K562 (cell line): ENCODE results near the gene MED15. TPM values are rescaled to one million over a fixed set of nuclear protein-coding genes. Genes with fewer than 3 reads are reported as not detected.

Source experiments
- CBX5 ChIP-seq: IDR thresholded peaks from 2 replicates; pipeline ENCODE4 v1.6.1; 2014; ENCODE audit warnings: low read depth, borderline replicate concordance
- POLR2H ChIP-seq: IDR thresholded peaks from 2 replicates; pipeline ENCODE4 v1.6.1; 2016; ENCODE audit warnings: missing genetic modification characterization, low read depth, mild to moderate bottlenecking, control low read depth, missing compliant biosample characterization, moderate library complexity
- PTRF ChIP-seq: fragments of 450-650 bp; IDR thresholded peaks from 2 replicates; pipeline ENCODE4 v1.6.1; 2016; ENCODE audit warnings: mild to moderate bottlenecking, missing genetic modification characterization, missing compliant biosample characterization
- PURB ChIP-seq: sonication (generic); formaldehyde crosslinking; IDR thresholded peaks from 2 replicates; pipeline ENCODE4 v1.9.0; 2021; ENCODE audit warnings: low read depth, mild to moderate bottlenecking, missing genetic modification reagents
- TCFL5 ChIP-seq: fragments of 250-450 bp; sonication (Bioruptor Pico); conservative IDR thresholded peaks from 2 replicates; pipeline ENCODE4 v1.6.1; 2021; ENCODE audit warnings: mild to moderate bottlenecking, moderate library complexity, matching md5 sums
- ZNF143 ChIP-seq: sonication (generic); formaldehyde crosslinking; IDR thresholded peaks from 2 replicates; pipeline ENCODE4 v1.9.0; 2022; ENCODE audit warnings: mild to moderate bottlenecking, missing genetic modification reagents
- ZZZ3 ChIP-seq: fragments of 450-650 bp; IDR thresholded peaks from 2 replicates; pipeline ENCODE4 v1.6.1; 2016; ENCODE audit warnings: antibody characterized with exemption, mild to moderate bottlenecking, moderate library complexity
- polyA plus RNA-seq, 8 experiments: library from polyadenylated mRNA; depleted of rRNA in 4 of 8; stranded (reverse) in 5 of 8; unstranded in 3 of 8; fragments of >200 nt; fragmentation: Nextera tagmentation in 2 of 8; fragmentation: Illumina TruSeq in 1 of 8; extraction: Ambion mirVana in 2 of 8; extraction: Trizol in 1 of 8; gene quantifications; 2 replicates each; pipeline versions ENCODE4 v1.2.1 to v1.2.3, GENCODE V29; 2011 to 2014; ENCODE audit warnings: inconsistent platforms in 1 of 8, missing spikeins in 1 of 8
- total RNA-seq, 7 experiments: library from RNA; depleted of rRNA in 6 of 7; stranded (reverse); fragments of >200 nt in 6 of 7; fragmentation: Illumina TruSeq in 2 of 7; extraction: Trizol in 2 of 7; gene quantifications; 2 replicates each; pipeline versions ENCODE4 v1.2.1 to v1.2.3, GENCODE V29; 2011 to 2021; ENCODE audit warnings: low replicate concordance in 1 of 7
- TF ChIP-seq, protein P1 (sequence below): fragments of 450-650 bp; IDR thresholded peaks from 2 replicates; pipeline ENCODE4 v1.7.0; 2016; ENCODE audit warnings: borderline replicate concordance
- TF ChIP-seq, protein P2 (sequence below): sonication (generic); formaldehyde crosslinking; IDR thresholded peaks from 2 replicates; pipeline ENCODE4 v1.8.0; 2022; ENCODE audit warnings: mild to moderate bottlenecking, missing genetic modification reagents, borderline replicate concordance
- TF ChIP-seq, protein P3 (sequence below): fragments of 250-450 bp; sonication (Bioruptor Pico); IDR thresholded peaks from 2 replicates; pipeline ENCODE4 v1.4.0; 2020; ENCODE audit warnings: borderline replicate concordance
- TF ChIP-seq, protein P4 (sequence below): fragments of 250-450 bp; sonication (Bioruptor Pico); IDR thresholded peaks from 2 replicates; pipeline ENCODE4 v1.8.0; 2021; ENCODE audit warnings: mild to moderate bottlenecking, moderate library complexity
- TF ChIP-seq, protein P5 (sequence below): fragments of 250-450 bp; sonication (Bioruptor Pico); IDR thresholded peaks from 2 replicates; pipeline ENCODE4 v1.5.0; 2020; ENCODE audit warnings: mild to moderate bottlenecking, borderline replicate concordance
- TF ChIP-seq, protein P6 (sequence below): fragments of 200-400 bp; formaldehyde crosslinking; IDR thresholded peaks from 2 replicates; pipeline ENCODE4 v1.6.1; 2017; ENCODE audit warnings: mild to moderate bottlenecking, low read depth, low read length, moderate library complexity

MED15 gene
- total and polyA plus RNA-seq, 9 of the 15 experiments (the other 6 are each of a cell fraction or from before 2014, with no cell fraction given): 4.0 to 271 (median 60.1) TPM

DNA sequence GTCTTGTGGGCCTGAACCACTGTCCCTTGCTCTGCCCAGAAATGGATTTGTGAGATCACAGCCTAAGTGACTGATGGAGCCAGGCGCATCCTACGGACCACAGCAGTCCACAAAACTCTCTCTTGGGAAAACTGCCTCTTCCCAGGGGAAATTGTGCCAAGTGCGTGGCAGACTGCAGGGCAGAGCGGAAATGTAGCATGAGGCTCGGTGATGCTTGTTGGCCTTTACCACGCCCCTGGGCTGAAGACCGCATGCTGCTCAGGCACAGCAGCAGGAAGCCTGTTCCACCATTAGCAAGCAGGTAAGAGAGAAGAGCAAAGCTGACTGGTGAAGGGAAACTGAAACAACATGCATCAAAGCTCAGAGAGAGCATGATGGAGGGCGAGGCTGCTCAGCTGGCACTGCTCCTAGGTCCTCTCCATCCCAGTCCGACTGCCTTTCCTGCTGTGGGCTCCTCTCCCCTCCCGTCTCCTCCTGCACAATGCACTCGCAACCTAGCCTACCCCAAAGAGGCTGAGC, 43.3 kb upstream of the MED15 start (continued):
- TF ChIP-seq, protein P1, sequence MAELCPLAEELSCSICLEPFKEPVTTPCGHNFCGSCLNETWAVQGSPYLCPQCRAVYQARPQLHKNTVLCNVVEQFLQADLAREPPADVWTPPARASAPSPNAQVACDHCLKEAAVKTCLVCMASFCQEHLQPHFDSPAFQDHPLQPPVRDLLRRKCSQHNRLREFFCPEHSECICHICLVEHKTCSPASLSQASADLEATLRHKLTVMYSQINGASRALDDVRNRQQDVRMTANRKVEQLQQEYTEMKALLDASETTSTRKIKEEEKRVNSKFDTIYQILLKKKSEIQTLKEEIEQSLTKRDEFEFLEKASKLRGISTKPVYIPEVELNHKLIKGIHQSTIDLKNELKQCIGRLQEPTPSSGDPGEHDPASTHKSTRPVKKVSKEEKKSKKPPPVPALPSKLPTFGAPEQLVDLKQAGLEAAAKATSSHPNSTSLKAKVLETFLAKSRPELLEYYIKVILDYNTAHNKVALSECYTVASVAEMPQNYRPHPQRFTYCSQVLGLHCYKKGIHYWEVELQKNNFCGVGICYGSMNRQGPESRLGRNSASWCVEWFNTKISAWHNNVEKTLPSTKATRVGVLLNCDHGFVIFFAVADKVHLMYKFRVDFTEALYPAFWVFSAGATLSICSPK: no peak
- TF ChIP-seq, protein P2, sequence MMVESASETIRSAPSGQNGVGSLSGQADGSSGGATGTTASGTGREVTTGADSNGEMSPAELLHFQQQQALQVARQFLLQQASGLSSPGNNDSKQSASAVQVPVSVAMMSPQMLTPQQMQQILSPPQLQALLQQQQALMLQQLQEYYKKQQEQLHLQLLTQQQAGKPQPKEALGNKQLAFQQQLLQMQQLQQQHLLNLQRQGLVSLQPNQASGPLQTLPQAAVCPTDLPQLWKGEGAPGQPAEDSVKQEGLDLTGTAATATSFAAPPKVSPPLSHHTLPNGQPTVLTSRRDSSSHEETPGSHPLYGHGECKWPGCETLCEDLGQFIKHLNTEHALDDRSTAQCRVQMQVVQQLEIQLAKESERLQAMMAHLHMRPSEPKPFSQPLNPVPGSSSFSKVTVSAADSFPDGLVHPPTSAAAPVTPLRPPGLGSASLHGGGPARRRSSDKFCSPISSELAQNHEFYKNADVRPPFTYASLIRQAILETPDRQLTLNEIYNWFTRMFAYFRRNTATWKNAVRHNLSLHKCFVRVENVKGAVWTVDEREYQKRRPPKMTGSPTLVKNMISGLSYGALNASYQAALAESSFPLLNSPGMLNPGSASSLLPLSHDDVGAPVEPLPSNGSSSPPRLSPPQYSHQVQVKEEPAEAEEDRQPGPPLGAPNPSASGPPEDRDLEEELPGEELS: no peak
- TF ChIP-seq, protein P3, sequence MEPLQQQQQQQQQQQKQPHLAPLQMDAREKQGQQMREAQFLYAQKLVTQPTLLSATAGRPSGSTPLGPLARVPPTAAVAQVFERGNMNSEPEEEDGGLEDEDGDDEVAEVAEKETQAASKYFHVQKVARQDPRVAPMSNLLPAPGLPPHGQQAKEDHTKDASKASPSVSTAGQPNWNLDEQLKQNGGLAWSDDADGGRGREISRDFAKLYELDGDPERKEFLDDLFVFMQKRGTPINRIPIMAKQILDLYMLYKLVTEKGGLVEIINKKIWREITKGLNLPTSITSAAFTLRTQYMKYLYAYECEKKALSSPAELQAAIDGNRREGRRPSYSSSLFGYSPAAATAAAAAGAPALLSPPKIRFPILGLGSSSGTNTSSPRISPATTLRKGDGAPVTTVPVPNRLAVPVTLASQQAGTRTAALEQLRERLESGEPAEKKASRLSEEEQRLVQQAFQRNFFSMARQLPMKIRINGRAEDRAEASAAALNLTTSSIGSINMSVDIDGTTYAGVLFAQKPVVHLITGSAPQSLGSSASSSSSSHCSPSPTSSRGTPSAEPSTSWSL (CRISPR knock-in tag): 0 out of 2 replicates have a peak, but pooled peaks have one; percentile 21
- TF ChIP-seq ZNF143 (CRISPR knock-in tag): no peak
- no peak for TF ChIP-seq PTRF (tag)
- TF ChIP-seq, protein P4, sequence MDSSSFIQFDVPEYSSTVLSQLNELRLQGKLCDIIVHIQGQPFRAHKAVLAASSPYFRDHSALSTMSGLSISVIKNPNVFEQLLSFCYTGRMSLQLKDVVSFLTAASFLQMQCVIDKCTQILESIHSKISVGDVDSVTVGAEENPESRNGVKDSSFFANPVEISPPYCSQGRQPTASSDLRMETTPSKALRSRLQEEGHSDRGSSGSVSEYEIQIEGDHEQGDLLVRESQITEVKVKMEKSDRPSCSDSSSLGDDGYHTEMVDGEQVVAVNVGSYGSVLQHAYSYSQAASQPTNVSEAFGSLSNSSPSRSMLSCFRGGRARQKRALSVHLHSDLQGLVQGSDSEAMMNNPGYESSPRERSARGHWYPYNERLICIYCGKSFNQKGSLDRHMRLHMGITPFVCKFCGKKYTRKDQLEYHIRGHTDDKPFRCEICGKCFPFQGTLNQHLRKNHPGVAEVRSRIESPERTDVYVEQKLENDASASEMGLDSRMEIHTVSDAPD (CRISPR knock-in tag): no peak
- no peak for TF ChIP-seq TCFL5 (CRISPR knock-in tag)
- no peak for TF ChIP-seq POLR2H
- TF ChIP-seq, protein P5, sequence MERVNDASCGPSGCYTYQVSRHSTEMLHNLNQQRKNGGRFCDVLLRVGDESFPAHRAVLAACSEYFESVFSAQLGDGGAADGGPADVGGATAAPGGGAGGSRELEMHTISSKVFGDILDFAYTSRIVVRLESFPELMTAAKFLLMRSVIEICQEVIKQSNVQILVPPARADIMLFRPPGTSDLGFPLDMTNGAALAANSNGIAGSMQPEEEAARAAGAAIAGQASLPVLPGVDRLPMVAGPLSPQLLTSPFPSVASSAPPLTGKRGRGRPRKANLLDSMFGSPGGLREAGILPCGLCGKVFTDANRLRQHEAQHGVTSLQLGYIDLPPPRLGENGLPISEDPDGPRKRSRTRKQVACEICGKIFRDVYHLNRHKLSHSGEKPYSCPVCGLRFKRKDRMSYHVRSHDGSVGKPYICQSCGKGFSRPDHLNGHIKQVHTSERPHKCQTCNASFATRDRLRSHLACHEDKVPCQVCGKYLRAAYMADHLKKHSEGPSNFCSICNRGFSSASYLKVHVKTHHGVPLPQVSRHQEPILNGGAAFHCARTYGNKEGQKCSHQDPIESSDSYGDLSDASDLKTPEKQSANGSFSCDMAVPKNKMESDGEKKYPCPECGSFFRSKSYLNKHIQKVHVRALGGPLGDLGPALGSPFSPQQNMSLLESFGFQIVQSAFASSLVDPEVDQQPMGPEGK (CRISPR knock-in tag): no peak
- no peak for TF ChIP-seq PURB
- TF ChIP-seq, protein P6, sequence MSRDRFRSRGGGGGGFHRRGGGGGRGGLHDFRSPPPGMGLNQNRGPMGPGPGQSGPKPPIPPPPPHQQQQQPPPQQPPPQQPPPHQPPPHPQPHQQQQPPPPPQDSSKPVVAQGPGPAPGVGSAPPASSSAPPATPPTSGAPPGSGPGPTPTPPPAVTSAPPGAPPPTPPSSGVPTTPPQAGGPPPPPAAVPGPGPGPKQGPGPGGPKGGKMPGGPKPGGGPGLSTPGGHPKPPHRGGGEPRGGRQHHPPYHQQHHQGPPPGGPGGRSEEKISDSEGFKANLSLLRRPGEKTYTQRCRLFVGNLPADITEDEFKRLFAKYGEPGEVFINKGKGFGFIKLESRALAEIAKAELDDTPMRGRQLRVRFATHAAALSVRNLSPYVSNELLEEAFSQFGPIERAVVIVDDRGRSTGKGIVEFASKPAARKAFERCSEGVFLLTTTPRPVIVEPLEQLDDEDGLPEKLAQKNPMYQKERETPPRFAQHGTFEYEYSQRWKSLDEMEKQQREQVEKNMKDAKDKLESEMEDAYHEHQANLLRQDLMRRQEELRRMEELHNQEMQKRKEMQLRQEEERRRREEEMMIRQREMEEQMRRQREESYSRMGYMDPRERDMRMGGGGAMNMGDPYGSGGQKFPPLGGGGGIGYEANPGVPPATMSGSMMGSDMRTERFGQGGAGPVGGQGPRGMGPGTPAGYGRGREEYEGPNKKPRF: no peak
- TF ChIP-seq CBX5: no peak
- no peak for TF ChIP-seq ZZZ3
